DMS79 treated with DMSO at 0.1 percent for 48 hours (cell line): ENCODE measurements around the gene MAPK10.
"Not testable (repeated sequence)": the region's sequence is repeated elsewhere in the genome, so short reads cannot be mapped to it uniquely, and the experiment has no call there.

Experiments used
- DNase-seq: peaks from one replicate; lab custom pipeline; 2025; lab: John Stamatoyannopoulos, UW

MAPK10 gene

DNA sequence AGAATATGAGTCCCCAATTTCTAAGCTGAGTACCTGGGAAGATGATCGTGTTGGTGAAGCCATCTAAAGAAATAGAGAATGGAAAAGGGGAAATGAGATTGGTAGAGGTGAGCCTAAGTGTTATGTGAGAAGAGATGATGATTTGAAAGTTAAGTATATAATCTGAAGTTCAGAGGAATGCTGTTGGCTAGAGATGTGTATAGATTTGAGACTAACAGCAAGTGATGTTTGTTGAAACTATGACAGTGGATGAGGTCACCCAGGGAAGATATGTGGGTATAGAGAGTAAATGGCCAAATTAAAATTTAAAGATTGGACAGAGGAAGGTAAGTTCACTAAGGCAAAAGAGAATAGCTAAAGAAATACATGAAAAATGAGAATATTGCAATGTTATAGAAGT lies 324.2 kb downstream of the MAPK10 start:
- no peak for DNase-seq

DNA sequence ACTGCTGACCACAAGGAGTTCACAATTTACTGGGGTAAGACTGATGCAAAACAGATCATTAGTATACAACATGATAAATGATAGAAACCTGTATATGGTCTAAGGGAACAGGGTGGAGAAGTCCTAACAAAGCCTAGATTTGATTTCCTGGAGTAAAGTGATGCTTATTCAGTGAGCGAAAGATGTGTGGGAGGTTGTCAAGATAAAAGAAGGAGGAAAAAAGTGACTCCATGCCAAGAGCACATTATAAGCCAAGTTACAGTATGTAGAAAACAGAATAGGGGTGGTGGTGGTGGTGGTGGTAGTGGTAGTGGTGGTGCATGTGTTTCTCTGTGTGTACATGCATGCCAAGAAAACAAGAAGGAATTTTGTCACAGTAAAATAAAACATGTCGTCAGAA lies 325.2 kb downstream of the MAPK10 start:
- no peak for DNase-seq

DNA sequence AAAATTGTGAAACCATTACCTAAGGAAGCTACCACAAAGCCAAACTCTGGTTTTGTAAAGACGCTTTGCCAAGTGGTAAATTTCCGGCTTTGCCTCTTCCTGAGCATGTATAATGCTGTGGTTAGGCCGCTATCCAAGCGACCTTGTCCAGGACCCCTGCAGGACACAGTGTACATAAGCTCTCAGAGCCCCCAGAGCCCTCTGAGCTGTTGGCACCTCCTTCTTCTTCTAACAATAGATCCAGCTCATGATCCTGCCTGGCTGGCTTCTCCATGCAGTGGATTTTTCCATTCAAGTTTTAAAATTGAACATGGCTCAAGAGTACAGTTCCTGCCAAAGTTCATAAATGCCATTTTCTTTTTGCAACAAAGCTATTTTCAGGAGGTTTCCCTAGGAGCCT lies 326.7 kb downstream of the MAPK10 start:
- no peak for DNase-seq

DNA sequence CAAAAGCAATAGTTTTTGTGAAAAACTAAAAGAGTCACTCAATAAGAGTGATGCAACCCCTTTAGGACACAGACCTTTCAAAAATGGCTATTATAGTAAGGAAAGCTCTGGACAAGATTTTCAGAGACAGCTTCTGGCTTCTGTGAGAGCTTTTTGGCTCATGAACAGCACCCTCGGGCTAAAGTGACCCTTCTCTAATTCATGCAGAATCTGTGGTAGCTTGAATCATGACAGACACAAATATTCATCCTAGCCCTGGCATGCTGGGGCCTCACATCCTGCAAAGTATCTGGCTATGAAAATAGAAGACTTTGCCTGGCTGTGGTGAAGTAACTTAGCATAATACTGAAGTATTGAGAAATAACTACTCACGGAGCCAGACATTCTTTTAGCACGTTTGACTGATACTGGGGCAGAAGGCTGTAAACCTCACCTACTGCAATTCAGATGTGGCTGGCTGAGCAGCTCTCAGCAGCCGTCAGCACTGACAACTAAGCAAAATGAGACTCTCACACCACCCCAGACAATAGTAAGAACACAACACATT lies 327.3 kb downstream of the MAPK10 start:
- no peak for DNase-seq

DNA sequence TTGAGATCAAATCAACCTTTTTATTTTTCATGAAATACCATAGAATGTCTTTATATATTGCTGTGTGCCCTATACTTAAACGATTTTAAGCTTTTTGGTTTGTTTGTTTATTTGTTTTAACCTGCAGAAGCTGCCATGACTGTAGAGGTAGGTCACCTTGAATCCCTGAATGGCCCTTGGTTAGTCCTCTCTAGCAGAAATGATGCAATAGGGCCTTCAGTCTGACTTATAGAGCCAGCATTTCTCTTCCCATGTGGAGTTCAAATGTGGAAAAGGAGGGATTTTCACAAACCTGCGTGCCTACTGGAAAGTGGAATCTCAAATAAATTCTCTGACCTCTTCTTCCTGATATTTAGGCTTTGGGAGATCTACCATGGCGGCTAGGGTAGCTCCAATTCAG lies 327.9 kb downstream of the MAPK10 start:
- DNase-seq, result no peak

DNA sequence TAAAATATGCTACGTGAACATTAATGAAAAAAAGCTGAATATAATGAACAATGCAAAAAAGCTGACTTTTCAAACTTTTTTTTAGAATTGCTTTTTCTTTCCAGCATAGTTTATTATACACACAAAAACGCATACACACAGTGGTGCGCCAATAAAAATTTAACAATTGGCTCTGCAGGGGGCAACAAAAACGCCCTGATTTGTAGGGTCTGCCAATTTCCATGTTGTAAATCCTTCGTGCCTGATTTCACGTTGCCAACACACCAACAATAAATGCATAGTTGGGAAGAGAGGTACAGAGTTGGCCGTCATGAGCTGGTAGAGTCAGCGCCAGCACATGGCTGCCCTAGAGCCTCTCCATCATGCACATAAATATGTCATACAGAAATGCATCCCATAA lies 333.1 kb downstream of the MAPK10 start:
- no peak for DNase-seq

DNA sequence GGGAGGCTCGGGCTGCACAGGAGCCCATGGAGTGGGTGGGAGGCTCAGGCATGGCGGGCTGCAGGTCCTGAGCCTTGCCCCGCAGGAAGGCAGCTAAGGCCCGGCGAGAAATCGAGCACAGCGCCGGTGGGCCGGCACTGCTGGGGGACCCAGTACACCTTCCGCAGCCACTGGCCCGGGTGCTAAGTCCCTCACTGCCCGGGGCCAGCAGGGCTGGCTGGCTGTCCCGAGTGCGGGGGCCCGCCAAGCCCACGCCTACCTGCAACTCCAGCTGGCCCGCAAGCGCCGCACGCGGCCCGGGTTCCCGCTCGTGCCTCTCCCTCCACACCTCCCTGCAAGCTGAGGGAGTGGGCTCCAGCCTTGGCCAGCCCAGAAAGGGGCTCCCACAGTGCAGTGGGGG lies 338.2 kb downstream of the MAPK10 start:
- not testable (repeated sequence) for DNase-seq

DNA sequence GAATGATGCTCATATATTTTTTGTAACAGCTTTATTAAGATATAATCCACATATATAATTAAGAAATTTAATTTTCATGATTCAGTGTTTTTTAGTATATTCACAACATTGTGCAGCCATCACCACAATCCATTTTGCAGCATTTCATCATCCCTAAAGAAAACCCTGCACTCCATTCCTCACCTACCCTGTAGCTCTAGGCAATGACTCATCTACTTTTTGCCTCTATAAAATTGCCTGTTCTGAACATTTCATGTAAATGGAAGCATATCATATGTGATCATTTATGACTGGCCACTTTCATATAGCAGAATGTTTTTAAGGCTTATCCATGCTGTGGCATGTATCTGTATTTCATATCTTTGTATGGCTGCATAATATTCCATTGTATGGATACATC lies 339.9 kb downstream of the MAPK10 start:
- no peak for DNase-seq

DNA sequence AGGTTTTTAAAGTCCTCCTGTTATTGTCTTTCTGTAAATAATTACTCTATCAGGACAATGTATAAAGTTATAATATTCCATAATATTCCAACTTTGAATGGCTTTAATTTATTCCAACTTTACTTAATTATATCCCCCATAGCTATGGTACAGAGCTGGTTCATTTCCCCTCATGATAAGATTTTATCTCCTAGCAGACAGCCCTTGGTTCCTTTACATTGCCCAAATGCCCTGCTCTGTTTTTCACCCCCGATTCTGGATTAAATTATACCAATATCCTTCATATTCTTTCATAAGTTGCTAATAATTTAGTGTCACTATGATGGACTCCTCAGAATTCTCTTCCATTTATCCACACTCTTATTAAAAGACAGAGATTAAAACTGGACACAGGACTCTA lies 340.5 kb downstream of the MAPK10 start:
- no peak for DNase-seq

DNA sequence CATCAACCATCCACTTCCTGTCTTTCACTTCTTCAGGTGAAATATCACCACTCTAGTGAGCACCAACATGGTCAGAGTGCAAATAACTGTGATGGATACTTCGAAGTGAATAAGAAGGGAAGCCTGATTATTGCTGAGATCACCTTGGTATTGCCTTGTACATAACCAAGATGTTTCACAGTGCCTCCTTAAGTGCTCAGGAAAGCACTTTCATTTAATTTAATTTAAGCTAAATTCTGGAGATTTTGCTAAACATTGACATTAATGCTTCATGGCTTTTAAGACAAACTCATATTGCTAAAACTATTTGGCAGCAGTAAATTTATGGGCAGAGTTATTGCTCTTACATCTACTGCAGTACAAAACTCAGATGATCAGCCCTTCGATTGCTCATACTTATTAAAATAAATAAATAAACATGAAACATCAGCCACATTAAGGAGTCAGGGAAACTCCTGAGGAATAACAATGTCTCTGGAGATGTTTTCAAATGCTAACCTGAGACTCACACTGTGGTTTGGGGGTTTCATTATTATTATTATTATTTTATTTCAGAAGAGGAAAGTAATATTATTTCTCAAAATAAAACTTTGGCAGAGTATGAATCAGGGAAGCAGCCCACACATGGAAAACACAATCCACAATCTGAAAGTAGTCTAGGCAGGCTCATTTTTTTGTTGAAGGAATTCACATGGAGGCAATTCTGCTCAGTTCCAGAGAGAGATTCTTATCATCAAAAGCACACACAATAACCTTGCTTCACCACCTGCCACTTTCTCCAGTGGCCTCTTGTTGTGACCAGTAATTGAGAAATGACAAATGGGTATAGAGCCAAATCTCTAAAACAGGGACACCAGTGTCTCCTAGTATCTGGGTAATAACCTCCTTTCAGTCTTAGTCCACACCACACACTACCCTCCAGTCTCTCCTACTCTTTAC lies 344.2 kb downstream of the MAPK10 start:
- no peak for DNase-seq

DNA sequence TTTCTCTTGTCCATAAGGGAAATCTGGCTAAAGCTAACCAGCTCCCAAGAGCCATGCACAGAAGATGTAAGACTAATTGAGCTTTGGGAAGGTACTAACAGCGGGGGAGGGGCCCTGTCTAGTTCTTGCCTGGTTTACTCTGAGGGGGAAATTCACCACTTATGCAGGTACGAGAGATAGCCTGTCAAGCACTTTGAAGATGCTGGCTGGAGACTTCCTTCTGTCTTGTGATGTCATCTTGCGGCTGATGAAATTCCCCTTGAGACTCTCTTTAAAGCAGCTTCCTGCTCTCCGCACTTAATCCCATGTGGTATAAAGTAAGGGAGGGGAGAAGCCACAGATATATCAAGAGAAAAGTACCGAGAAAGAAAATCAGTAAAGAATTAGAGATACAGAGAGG lies 345.3 kb downstream of the MAPK10 start:
- DNase-seq, result no peak

DNA sequence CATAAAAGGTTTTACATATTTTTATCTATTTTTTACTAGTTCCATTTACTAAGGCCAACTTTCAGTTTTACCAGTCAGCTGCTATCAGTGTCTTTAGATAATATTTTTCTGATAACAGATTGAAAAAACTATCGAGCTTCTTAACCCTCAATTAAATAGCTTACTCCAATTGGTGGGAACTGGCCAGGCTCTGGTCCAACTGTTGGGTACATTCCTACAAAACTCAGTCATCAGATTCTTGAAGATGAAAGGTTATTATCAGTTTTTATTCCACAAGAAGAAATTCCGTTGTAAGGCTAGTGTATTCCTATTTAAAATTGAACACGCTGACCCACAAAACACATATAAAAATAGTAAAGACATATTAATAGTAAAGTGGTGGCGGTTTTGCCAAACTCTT lies 346.2 kb downstream of the MAPK10 start:
- no peak for DNase-seq

DNA sequence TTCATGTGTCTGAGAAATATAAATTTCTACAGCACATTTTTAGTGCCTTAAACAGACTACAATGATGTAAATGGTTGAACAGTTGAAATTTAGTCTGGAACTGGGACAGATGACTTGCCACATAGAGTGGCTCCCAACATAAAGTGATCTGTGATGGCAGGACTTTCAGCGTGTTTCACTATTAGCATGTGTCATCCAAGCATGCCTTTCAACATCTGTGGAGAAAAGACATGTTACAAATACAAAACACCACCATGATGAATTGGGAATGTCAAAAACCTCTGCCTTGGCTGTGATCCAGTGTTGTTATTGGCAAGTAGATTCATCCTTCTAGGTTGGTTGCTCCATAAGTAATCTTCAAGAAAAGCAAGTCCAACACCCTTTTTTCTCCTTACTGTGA lies 348.7 kb downstream of the MAPK10 start:
- DNase-seq, result peak; percentile 4

DNA sequence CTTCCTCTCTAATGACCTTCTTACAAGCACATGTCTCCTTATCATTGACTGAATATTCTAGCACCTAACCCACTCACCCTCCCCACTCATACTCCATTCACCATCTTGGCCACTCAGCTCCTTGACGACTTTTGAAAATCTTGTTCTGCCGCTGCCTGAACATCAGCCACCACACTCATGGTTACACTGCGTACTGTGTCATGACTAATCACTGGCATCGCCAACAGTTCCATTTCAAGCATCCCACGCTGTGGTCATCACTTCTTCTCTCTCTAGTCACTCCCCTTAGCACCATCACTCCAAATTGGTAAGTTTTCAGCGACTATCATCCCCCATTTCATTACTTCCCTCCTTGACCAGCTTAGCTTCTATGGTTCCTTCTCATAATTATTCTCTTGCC lies 352.8 kb downstream of the MAPK10 start:
- no peak for DNase-seq

DNA sequence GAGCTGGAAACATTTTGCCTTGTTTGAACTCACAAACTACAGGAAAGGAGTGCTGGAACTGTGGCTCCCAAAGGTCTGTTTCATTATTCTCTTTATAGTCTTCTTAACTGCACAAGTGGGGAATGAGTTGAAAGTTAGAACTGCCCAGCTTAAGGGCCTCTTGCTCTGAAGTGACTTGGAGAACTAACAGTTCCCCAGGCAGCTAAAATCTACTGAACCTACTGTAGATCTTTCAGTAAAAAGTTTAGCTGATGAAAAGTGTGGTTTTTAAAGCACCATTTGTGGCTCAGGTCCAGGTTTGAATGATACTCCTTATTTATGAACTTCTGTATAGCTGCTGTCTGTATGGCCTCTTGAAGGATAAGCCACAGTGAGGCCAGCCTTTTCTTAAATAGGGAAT lies 353.8 kb downstream of the MAPK10 start:
- DNase-seq, result peak; percentile 30

DNA sequence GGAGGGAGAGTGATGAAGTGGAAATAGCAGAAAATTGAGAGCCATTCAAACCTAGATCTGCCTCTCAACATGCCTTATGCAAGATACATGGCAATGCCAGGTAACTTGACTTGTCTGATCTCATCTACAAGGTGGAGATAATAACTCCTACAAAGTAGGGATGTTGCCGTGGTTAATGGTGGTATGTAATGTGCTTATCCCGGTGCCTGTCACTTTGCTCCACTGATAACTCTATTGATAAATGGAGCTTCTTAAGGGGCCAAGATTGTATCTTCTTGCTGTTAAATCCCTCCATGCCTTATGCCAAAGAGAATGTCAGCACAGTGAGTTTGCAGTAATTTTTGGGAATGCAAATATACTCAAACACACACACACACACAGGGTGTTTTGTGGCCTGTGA lies 355.8 kb downstream of the MAPK10 start:
- no peak for DNase-seq

DNA sequence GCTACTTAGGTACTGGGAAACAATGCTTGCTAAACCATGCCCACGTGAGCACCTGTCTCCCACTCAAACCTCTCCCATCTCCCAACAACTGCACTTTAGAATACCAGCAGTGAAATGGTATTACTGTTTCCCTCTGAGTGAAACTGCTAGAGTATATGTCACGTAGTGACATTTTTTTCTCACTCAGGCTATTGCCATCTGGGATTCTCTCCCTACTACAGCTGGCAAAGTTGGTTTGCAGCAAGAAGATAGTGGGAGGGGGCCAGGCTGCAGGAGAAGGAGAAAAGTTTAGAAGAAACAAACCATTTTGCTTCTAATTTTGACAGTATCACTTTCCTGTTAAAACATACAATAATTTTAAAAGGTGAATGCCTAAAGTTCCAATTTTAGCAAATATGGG lies 358.3 kb downstream of the MAPK10 start:
- no peak for DNase-seq

DNA sequence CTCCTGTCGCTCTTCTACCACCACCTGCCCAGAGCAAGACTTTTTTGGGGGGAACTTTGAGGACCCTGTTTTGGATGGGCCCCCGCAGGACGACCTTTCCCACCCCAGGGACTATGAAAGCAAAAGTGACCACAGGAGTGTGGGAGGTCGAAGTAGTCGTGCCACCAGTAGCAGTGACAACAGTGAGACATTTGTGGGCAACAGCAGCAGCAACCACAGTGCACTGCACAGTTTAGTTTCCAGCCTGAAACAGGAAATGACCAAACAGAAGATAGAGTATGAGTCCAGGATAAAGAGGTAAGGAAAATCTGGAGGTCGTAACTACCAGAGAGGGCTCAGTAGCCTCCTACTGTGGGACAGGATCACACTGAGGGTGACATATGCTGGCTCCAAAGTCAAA lies 364.5 kb downstream of the MAPK10 start:
- DNase-seq, result no peak

DNA sequence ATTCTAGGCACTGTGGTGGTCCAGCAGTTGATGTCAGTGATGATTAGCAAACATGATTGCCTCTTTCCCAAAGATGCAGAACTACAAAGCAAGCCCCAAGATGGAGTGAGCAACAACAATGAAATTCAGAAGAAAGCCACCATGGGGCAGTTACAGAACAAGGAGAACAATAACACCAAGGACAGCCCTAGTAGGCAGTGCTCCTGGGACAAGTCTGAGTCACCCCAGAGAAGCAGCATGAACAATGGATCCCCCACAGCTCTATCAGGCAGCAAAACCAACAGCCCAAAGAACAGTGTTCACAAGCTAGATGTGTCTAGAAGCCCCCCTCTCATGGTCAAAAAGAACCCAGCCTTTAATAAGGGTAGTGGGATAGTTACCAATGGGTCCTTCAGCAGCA lies 365.3 kb downstream of the MAPK10 start:
- no peak for DNase-seq

DNA sequence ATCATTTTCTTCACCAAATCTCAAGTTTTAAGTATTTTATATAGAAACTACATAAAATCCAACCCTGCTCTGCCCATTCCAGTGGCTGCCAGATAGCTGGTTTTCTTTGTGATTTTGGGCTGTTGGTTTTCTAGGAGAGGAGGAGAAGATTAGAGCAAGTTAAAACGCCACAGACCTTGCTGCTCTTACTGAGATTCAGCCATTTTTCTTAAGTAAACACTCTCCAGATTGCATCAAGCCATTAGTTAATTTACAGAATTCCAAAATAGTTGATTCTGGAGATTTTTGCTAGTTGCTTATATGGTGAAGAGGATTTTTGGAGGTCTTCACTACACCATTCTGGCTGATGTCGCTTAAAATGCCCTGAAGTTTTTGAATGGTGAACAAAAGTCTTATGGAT lies 366.2 kb downstream of the MAPK10 start:
- no peak for DNase-seq

DNA sequence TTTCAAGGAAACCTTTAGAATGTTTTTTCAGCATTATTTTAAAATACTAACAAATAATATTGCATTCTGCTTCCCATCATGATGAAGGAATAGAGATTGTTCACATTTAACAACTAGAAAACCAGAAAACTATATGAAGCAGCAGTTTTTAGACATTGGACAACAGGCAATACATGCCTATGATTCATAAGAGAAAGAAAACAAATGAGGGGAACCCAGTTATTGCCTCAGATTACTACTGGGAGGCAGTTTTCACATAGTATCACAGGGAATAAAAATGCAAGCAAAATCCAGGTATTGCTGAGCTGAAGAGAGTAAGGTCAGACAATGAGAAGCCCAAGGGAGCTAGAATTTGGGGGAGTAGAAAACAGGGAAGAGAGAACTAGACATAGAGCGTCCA lies 373.6 kb downstream of the MAPK10 start:
- no peak for DNase-seq

DNA sequence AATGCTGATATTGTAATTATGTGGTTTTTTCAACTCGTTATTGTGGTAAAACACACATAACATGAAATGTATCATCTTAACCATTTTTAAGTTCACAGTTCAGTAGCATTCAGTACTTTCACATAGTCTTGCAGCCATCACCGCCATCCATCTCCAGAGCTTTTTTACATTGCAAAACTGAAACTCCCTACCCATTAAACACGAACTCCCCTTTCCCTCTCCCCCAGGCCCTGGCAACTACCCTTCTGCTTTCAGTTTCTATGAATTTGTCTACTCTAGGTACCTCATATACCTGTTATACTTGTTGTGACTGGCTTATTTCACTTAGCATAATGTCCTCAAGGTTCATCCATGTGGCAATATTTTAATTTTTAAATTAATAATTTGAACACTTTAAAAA lies 380.6 kb downstream of the MAPK10 start:
- DNase-seq, result no peak

DNA sequence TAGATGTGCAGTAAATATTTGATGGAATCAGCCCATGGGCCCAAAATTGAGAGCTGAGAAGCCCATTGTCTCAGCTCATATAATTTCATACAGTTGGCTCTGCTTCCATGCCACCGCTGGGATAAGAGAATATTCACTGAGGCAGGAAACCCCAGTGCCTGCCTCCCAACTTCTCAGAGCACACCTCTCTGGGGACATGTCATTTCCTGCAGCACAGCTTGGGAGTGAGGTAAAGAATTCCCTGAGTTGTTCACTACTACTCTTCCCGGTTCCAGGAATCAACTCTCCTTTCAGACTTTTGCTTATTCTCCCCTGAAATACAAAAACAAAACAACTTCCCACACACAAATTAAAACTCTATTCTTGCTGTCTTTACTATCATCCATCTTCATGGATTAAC lies 389.3 kb downstream of the MAPK10 start:
- DNase-seq, result no peak
